HepG2 (cell line): Measurements from ENCODE around the gene COX5B. TPM values are rescaled to one million over a fixed set of nuclear protein-coding genes. Genes with fewer than 3 reads are reported as not detected.
A peak's percentile ranks its signal among the peaks of the same experiment; 100 is the strongest.

ENCODE experiments used
- ATAC-seq: fragments of 200-7000 bp; cut with Tn5 transposase; 3 replicates; pipeline ENCODE4 v1.9.1; 2020; ENCODE audit warnings: mild to moderate bottlenecking, moderate library complexity
- BruUV-seq: library from RNA; stranded (reverse); fragments of 400-500 nt; replicated peaks from 2 replicates; lab custom pipeline; 2021; lab: Mats Ljungman, UMichigan
- CTCF ChIA-PET: fragments of 300-600 bp; formaldehyde crosslinking; extraction: SDS; loops from one replicate; lab custom pipeline; 2021; ENCODE audit warnings: low total read pairs, inconsistent platforms, low intra/inter-chr PET ratio; lab: Yijun Ruan, JAX
- POLR2A ChIA-PET: fragments of 350-600 bp; sonication (Branson Sonifier 250); formaldehyde crosslinking; loops from one replicate; lab custom pipeline; 2020; ENCODE audit warnings: antibody characterized with exemption, inconsistent platforms; lab: Yijun Ruan, JAX
- DNase-seq: peaks from one replicate; pipeline ENCODE4 v3.0.0-alpha.2; 2015; ENCODE audit warnings: low spot score
- FAIRE-seq: peaks from 3 replicates; lab custom pipeline; 2011; peaks lifted over from hg19 to GRCh38; lab: Jason Lieb, UNC
- H2AFZ ChIP-seq: one replicate; pipeline ENCODE4 v1.6.1; 2011; ENCODE audit warnings: low read length, inconsistent platforms
- H3K27ac ChIP-seq: fragments of 300-600 bp; 3 replicates; pipeline ENCODE4 v1.8.0; 2011; ENCODE audit warnings: mixed run types, mild to moderate bottlenecking, mixed read lengths, low read length, inconsistent platforms; ENCODE audit not compliant: insufficient read depth; ENCODE audit errors: extremely low read length
- H3K27me3 ChIP-seq, 2 experiments: fragments of 200-600 bp in 1 of 2; 2 replicates in 1 of 2; 3 replicates in 1 of 2; pipeline versions ENCODE4 v1.6.0 to v1.8.0; 2011; ENCODE audit warnings: low read length in 2 of 2, mild to moderate bottlenecking in 2 of 2, moderate library complexity in 2 of 2, inconsistent platforms in 1 of 2; ENCODE audit not compliant: insufficient read depth in 2 of 2, control insufficient read depth in 1 of 2
- H3K36me3 ChIP-seq, 2 experiments: fragments of 200-600 bp in 1 of 2; replicated peaks in 1 of 2; 2 replicates in 1 of 2; 3 replicates in 1 of 2; pipeline versions ENCODE4 v1.5.1 to v1.8.0; 2011; ENCODE audit warnings: low read length in 2 of 2, inconsistent platforms in 1 of 2; ENCODE audit not compliant: insufficient read depth in 2 of 2, control insufficient read depth in 1 of 2
- H3K4me1 ChIP-seq: 2 replicates; pipeline ENCODE4 v1.5.1; 2012; ENCODE audit warnings: low read length, inconsistent platforms; ENCODE audit not compliant: insufficient read depth
- H3K4me2 ChIP-seq: 2 replicates; pipeline ENCODE4 v1.6.0; 2011; ENCODE audit warnings: low read depth, low read length, inconsistent platforms
- H3K4me3 ChIP-seq, 3 experiments: fragments of 200-600 bp in 1 of 3; sonication (generic), shearing (Covaris generic) in 1 of 3; replicated peaks in 1 of 3; 2 replicates each; pipeline ENCODE4 v1.5.1; 2011 to 2016; ENCODE audit warnings: low read length in 3 of 3, inconsistent platforms in 2 of 3, low read depth in 2 of 3, mild to moderate bottlenecking in 2 of 3, control low read depth in 1 of 3, mixed read lengths in 1 of 3; ENCODE audit not compliant: insufficient read depth in 1 of 3
- H3K79me2 ChIP-seq: one replicate; pipeline ENCODE4 v1.6.1; 2011; ENCODE audit warnings: low read length, inconsistent platforms; ENCODE audit not compliant: insufficient read depth
- H3K9ac ChIP-seq: 2 replicates; pipeline ENCODE4 v1.6.0; 2011; ENCODE audit warnings: mild to moderate bottlenecking, low read depth, low read length, inconsistent platforms; ENCODE audit not compliant: insufficient read depth
- H3K9me3 ChIP-seq: 2 replicates; pipeline ENCODE4 v1.5.1; 2012; ENCODE audit warnings: mild to moderate bottlenecking, low read length
- H4K20me1 ChIP-seq: 2 replicates; pipeline ENCODE4 v1.6.0; 2011; ENCODE audit warnings: inconsistent platforms, mild to moderate bottlenecking, low read length, moderate library complexity; ENCODE audit not compliant: insufficient read depth
- DZIP1 ChIP-seq: sonication (generic); formaldehyde crosslinking; IDR thresholded peaks from 2 replicates; pipeline ENCODE4 v1.5.0; 2020; ENCODE audit warnings: mild to moderate bottlenecking, missing genetic modification reagents
- IRX3 ChIP-seq: sonication (generic); formaldehyde crosslinking; IDR thresholded peaks from 2 replicates; pipeline ENCODE4 v1.8.1; 2023; ENCODE audit warnings: mild to moderate bottlenecking, low read depth, missing genetic modification reagents, borderline replicate concordance
- MED13 ChIP-seq: sonication (generic); formaldehyde crosslinking; IDR thresholded peaks from 2 replicates; pipeline ENCODE4 v1.5.0; 2020; ENCODE audit warnings: missing genetic modification reagents
- NAIF1 ChIP-seq: sonication (generic); formaldehyde crosslinking; IDR thresholded peaks from 2 replicates; pipeline ENCODE4 v1.5.0; 2020; ENCODE audit warnings: mild to moderate bottlenecking, missing genetic modification reagents, borderline replicate concordance
- RBFOX2 ChIP-seq: fragments of 200-400 bp; formaldehyde crosslinking; IDR thresholded peaks from 2 replicates; pipeline ENCODE4 v1.6.1; 2017; ENCODE audit warnings: low read depth, mild to moderate bottlenecking, low read length
- ZNF143 ChIP-seq: sonication (generic); formaldehyde crosslinking; IDR thresholded peaks from 2 replicates; pipeline ENCODE4 v1.4.0; 2020; ENCODE audit warnings: missing genetic modification reagents
- ZNF441 ChIP-seq: sonication (generic); formaldehyde crosslinking; IDR thresholded peaks from 2 replicates; pipeline ENCODE4 v1.7.0; 2021; ENCODE audit warnings: missing genetic modification reagents, borderline replicate concordance
- ZNF460 ChIP-seq: sonication (generic); formaldehyde crosslinking; IDR thresholded peaks from 2 replicates; pipeline ENCODE4 v1.5.1; 2020; ENCODE audit warnings: missing genetic modification reagents, mild to moderate bottlenecking, borderline replicate concordance
- ZNF598 ChIP-seq: sonication (generic); formaldehyde crosslinking; IDR thresholded peaks from 2 replicates; pipeline ENCODE4 v1.5.1; 2020; ENCODE audit warnings: mild to moderate bottlenecking, missing genetic modification reagents, borderline replicate concordance
- ZNF670 ChIP-seq: sonication (generic); formaldehyde crosslinking; IDR thresholded peaks from 2 replicates; pipeline ENCODE4 v1.8.0; 2022; ENCODE audit warnings: mild to moderate bottlenecking, missing genetic modification reagents, borderline replicate concordance
- ZNF781 ChIP-seq: sonication (generic); formaldehyde crosslinking; IDR thresholded peaks from 2 replicates; pipeline ENCODE4 v1.5.1; 2020; ENCODE audit warnings: borderline replicate concordance, mild to moderate bottlenecking, missing genetic modification reagents; ENCODE audit errors: not compliant biosample characterization
- ZNF792 ChIP-seq: IDR thresholded peaks from 2 replicates; pipeline ENCODE4 v1.6.1; 2016
- WGBS: methylation state at CpG from one replicate; pipeline ENCODE4 v1.1.6; 2017; ENCODE audit warnings: low lambda C conversion rate; 5-methylcytosine and 5-hydroxymethylcytosine counted together
- in situ Hi-C: cut with HindIII; loops from 2 replicates; pipeline ENCODE4 v1.10.0; 2017; ENCODE audit warnings: low pct_unique_long_range_greater_than_20kb; ENCODE audit not compliant: extremely low pct_ligation_motif_present
- intact Hi-C: fragments of 100-400 bp; cut with micrococcal nuclease; formaldehyde crosslinking; loops from one replicate; pipeline ENCODE4 v1.10.0; 2022; ENCODE audit not compliant: unreplicated experiment
- polyA plus RNA-seq, 8 experiments: library from polyadenylated mRNA; depleted of rRNA in 3 of 8; stranded (reverse) in 7 of 8; unstranded in 1 of 8; fragments of >200 nt; fragmentation: Illumina TruSeq in 4 of 8; extraction: Trizol in 4 of 8; gene quantifications; 2 replicates each; pipeline versions ENCODE4 v1.2.1 to v1.2.3, GENCODE V29; 2011 to 2016; ENCODE audit warnings: low read depth in 4 of 8, missing spikeins in 1 of 8, mixed read lengths in 1 of 8; ENCODE audit not compliant: insufficient read depth in 1 of 8
- total RNA-seq, 5 experiments: library from RNA; depleted of rRNA; stranded (reverse); fragments of >200 nt; fragmentation: Illumina TruSeq; extraction: Trizol; gene quantifications; 2 replicates each; pipeline ENCODE4 v1.2.3, GENCODE V29; 2016; ENCODE audit warnings: low read depth in 1 of 5
- TF ChIP-seq, protein P1 (sequence below): sonication (generic); formaldehyde crosslinking; IDR thresholded peaks from 2 replicates; pipeline ENCODE4 v1.4.0; 2020; ENCODE audit warnings: missing genetic modification reagents, borderline replicate concordance
- TF ChIP-seq, protein P2 (sequence below): sonication (generic); formaldehyde crosslinking; IDR thresholded peaks from 2 replicates; pipeline ENCODE4 v1.8.0; 2023; ENCODE audit warnings: mild to moderate bottlenecking, missing genetic modification reagents
- TF ChIP-seq, protein P3 (sequence below): sonication (generic); formaldehyde crosslinking; IDR thresholded peaks from 2 replicates; pipeline ENCODE4 v1.4.0; 2020; ENCODE audit warnings: mild to moderate bottlenecking, low read depth, missing genetic modification reagents

Gene COX5B
- total and polyA plus RNA-seq, 2 of the 13 experiments (the other 11 are each of a cell fraction or from before 2014, with no cell fraction given) = 453 to 536 TPM

GRCh38 chr2:97660044-97660774 lies 14.3 kb downstream of the COX5B start:
- FAIRE-seq (no peak), ATAC-seq (no peak), DNase-seq (no peak)
- no TSS peak for BruUV-seq
- WGBS = 98% methylated on average over 18 of the region's 20 CpGs
- peaks cover 9% of the 10 kb centered on the region; the same call in 1 of the 2 replicates for H4K20me1 ChIP-seq
- intact Hi-C loops (no loop called here), in situ Hi-C loops (loop anchor here (5.0 to 25.0 kb wide), 2 partner anchors 73 to 1598 kb away; partner anchors contain the start of gene ANKRD36B)
- no peaks in the 10 kb centered on the region for H3K9me3 ChIP-seq
- H3K27me3 ChIP-seq = no peaks in the 10 kb centered on the region; a peak in 1 of 5 replicates
- no peak overlapping the region for H2AFZ ChIP-seq
- H3K4me1 ChIP-seq = peaks cover 30% of the 10 kb centered on the region
- CTCF ChIA-PET = no interaction called here
- peaks cover 20 to 41% of the 10 kb centered on the region in 2 experiments for H3K36me3 ChIP-seq
- POLR2A ChIA-PET = interaction anchor here (8.2 kb wide), 1 partner anchor 11 kb away, joined by 298 read pairs; the partner anchor contains the start of gene COX5B
- H3K79me2 ChIP-seq = peaks cover 20% of the 10 kb centered on the region
- H3K4me3 ChIP-seq = no peak overlapping the region
- no peak overlapping the region for H3K4me2 ChIP-seq
- no peak overlapping the region for H3K27ac ChIP-seq
- H3K9ac ChIP-seq = no peak overlapping the region
- no peak for TF ChIP-seq ZNF781 (CRISPR knock-in tag)
- no peak for TF ChIP-seq IRX3
- TF ChIP-seq DZIP1 = peak; percentile 31; the same call in 1 of the 2 replicates
- no peak for TF ChIP-seq ZNF670 (CRISPR knock-in tag)
- no peak for TF ChIP-seq ZNF460
- no peak for TF ChIP-seq ZNF792 (CRISPR knock-in tag)
- TF ChIP-seq, protein P1, sequence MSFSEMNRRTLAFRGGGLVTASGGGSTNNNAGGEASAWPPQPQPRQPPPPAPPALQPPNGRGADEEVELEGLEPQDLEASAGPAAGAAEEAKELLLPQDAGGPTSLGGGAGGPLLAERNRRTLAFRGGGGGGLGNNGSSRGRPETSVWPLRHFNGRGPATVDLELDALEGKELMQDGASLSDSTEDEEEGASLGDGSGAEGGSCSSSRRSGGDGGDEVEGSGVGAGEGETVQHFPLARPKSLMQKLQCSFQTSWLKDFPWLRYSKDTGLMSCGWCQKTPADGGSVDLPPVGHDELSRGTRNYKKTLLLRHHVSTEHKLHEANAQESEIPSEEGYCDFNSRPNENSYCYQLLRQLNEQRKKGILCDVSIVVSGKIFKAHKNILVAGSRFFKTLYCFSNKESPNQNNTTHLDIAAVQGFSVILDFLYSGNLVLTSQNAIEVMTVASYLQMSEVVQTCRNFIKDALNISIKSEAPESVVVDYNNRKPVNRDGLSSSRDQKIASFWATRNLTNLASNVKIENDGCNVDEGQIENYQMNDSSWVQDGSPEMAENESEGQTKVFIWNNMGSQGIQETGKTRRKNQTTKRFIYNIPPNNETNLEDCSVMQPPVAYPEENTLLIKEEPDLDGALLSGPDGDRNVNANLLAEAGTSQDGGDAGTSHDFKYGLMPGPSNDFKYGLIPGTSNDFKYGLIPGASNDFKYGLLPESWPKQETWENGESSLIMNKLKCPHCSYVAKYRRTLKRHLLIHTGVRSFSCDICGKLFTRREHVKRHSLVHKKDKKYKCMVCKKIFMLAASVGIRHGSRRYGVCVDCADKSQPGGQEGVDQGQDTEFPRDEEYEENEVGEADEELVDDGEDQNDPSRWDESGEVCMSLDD = no peak
- TF ChIP-seq NAIF1 (CRISPR knock-in tag) = no peak
- TF ChIP-seq ZNF598 = no peak
- TF ChIP-seq, protein P2, sequence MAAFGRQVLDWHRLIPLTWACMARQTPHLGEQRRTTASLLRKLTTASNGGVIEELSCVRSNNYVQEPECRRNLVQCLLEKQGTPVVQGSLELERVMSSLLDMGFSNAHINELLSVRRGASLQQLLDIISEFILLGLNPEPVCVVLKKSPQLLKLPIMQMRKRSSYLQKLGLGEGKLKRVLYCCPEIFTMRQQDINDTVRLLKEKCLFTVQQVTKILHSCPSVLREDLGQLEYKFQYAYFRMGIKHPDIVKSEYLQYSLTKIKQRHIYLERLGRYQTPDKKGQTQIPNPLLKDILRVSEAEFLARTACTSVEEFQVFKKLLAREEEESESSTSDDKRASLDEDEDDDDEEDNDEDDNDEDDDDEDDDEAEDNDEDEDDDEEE = no peak
- no peak for TF ChIP-seq MED13 (CRISPR knock-in tag)
- no peak for TF ChIP-seq ZNF441 (CRISPR knock-in tag)
- peak; percentile 9; the same call in 1 of the 2 replicates for TF ChIP-seq RBFOX2
- no peak for TF ChIP-seq ZNF143
- TF ChIP-seq, protein P3, sequence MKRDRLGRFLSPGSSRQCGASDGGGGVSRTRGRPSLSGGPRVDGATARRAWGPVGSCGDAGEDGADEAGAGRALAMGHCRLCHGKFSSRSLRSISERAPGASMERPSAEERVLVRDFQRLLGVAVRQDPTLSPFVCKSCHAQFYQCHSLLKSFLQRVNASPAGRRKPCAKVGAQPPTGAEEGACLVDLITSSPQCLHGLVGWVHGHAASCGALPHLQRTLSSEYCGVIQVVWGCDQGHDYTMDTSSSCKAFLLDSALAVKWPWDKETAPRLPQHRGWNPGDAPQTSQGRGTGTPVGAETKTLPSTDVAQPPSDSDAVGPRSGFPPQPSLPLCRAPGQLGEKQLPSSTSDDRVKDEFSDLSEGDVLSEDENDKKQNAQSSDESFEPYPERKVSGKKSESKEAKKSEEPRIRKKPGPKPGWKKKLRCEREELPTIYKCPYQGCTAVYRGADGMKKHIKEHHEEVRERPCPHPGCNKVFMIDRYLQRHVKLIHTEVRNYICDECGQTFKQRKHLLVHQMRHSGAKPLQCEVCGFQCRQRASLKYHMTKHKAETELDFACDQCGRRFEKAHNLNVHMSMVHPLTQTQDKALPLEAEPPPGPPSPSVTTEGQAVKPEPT (CRISPR knock-in tag) = no peak
